ENCODE data around the gene WWTR1.

- TF ChIP-seq, protein P1, sequence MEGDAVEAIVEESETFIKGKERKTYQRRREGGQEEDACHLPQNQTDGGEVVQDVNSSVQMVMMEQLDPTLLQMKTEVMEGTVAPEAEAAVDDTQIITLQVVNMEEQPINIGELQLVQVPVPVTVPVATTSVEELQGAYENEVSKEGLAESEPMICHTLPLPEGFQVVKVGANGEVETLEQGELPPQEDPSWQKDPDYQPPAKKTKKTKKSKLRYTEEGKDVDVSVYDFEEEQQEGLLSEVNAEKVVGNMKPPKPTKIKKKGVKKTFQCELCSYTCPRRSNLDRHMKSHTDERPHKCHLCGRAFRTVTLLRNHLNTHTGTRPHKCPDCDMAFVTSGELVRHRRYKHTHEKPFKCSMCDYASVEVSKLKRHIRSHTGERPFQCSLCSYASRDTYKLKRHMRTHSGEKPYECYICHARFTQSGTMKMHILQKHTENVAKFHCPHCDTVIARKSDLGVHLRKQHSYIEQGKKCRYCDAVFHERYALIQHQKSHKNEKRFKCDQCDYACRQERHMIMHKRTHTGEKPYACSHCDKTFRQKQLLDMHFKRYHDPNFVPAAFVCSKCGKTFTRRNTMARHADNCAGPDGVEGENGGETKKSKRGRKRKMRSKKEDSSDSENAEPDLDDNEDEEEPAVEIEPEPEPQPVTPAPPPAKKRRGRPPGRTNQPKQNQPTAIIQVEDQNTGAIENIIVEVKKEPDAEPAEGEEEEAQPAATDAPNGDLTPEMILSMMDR (IDR thresholded peaks at IDR 0.05) = no peak
- TF ChIP-seq POLR2A (IDR thresholded peaks at IDR 0.05) = no peak
These were observed 48.8 kb downstream of the WWTR1 start for GRCh38 chr3:149608987-149609386.

All from testis (tissue), 2 donors.